ENCODE data around the gene PRRG1.

- TF ChIP-seq CTCF (conservative IDR thresholded peaks at IDR 0.05; ENCODE audit: low read length) (no peak), EZH2phosphoT487 (IDR thresholded peaks at IDR 0.05; ENCODE audit: borderline replicate concordance) (no peak)
These were observed 16.0 kb upstream of the PRRG1 start for GRCh38 chrX:37332987-37333658.

Data from Loucy (cell line).